HepG2 (cell line): ENCODE results near the gene PRR15L. TPM values are rescaled to one million over a fixed set of nuclear protein-coding genes. Genes with fewer than 3 reads are reported as not detected.

Experiments
- AFF4 ChIP-seq: sonication (generic); formaldehyde crosslinking; IDR thresholded peaks from 2 replicates; pipeline ENCODE4 v1.4.0; 2020; ENCODE audit warnings: missing genetic modification reagents
- ARNTL ChIP-seq: sonication (generic); formaldehyde crosslinking; IDR thresholded peaks from 2 replicates; pipeline ENCODE4 v1.4.0; 2020; ENCODE audit warnings: mild to moderate bottlenecking, missing genetic modification reagents
- DPF2 ChIP-seq: sonication (generic); formaldehyde crosslinking; IDR thresholded peaks from 2 replicates; pipeline ENCODE4 v1.4.0; 2020; ENCODE audit warnings: mild to moderate bottlenecking, low read depth, missing genetic modification reagents, borderline replicate concordance
- ELF3 ChIP-seq: IDR thresholded peaks from 2 replicates; pipeline ENCODE4 v1.6.1; 2016; ENCODE audit warnings: missing genetic modification reagents, missing compliant biosample characterization
- ESRRA ChIP-seq: sonication (generic); formaldehyde crosslinking; IDR thresholded peaks from 2 replicates; pipeline ENCODE4 v1.5.1; 2020; ENCODE audit warnings: mild to moderate bottlenecking, low read depth, missing genetic modification reagents
- GTF2F1 ChIP-seq: fragments of 150-350 bp; IDR thresholded peaks from 2 replicates; pipeline ENCODE4 v1.6.1; 2014; ENCODE audit warnings: low read length
- MAFK ChIP-seq, 2 experiments: IDR thresholded peaks in 1 of 2; conservative IDR thresholded peaks in 1 of 2; 2 replicates each; pipeline ENCODE4 v1.6.1; 2011; ENCODE audit warnings: improper control_type of control experiment in 2 of 2, low read length in 2 of 2
- POLR2G ChIP-seq: fragments of 200-400 bp; formaldehyde crosslinking; IDR thresholded peaks from 2 replicates; pipeline ENCODE4 v1.6.1; 2018; ENCODE audit warnings: mild to moderate bottlenecking, low read depth, low read length, moderate library complexity
- YY1 ChIP-seq: IDR thresholded peaks from 2 replicates; pipeline ENCODE4 v1.6.1; 2011; ENCODE audit warnings: low read length, low read depth, moderate library complexity, mild to moderate bottlenecking; ENCODE audit not compliant: insufficient read depth, insufficient replicate concordance
- ZBTB38 ChIP-seq: sonication (generic); formaldehyde crosslinking; IDR thresholded peaks from 2 replicates; pipeline ENCODE4 v1.5.1; 2020; ENCODE audit warnings: mild to moderate bottlenecking, missing genetic modification reagents
- ZNF318 ChIP-seq: sonication (generic); formaldehyde crosslinking; IDR thresholded peaks from 2 replicates; pipeline ENCODE4 v1.4.0; 2020; ENCODE audit warnings: mild to moderate bottlenecking, missing genetic modification reagents
- ZNF34 ChIP-seq: sonication (generic); formaldehyde crosslinking; IDR thresholded peaks from 2 replicates; pipeline ENCODE4 v1.4.0; 2020; ENCODE audit warnings: mild to moderate bottlenecking, missing genetic modification reagents, borderline replicate concordance
- ZNF562 ChIP-seq: sonication (generic); formaldehyde crosslinking; IDR thresholded peaks from 2 replicates; pipeline ENCODE4 v1.8.0; 2022; ENCODE audit warnings: missing genetic modification reagents, borderline replicate concordance
- ZNF572 ChIP-seq: sonication (generic); formaldehyde crosslinking; IDR thresholded peaks from 2 replicates; pipeline ENCODE4 v1.5.1; 2020; ENCODE audit warnings: mild to moderate bottlenecking, missing genetic modification reagents
- ZNF879 ChIP-seq: sonication (generic); formaldehyde crosslinking; IDR thresholded peaks from 2 replicates; pipeline ENCODE4 v1.8.1; 2023; ENCODE audit warnings: missing genetic modification reagents
- ZSCAN25 ChIP-seq: sonication (generic); formaldehyde crosslinking; IDR thresholded peaks from 2 replicates; pipeline ENCODE4 v1.8.0; 2022; ENCODE audit warnings: mild to moderate bottlenecking, missing genetic modification reagents
- polyA plus RNA-seq, 8 experiments: library from polyadenylated mRNA; depleted of rRNA in 3 of 8; stranded (reverse) in 7 of 8; unstranded in 1 of 8; fragments of >200 nt; fragmentation: Illumina TruSeq in 4 of 8; extraction: Trizol in 4 of 8; gene quantifications; 2 replicates each; pipeline versions ENCODE4 v1.2.1 to v1.2.3, GENCODE V29; 2011 to 2016; ENCODE audit warnings: low read depth in 4 of 8, missing spikeins in 1 of 8, mixed read lengths in 1 of 8; ENCODE audit not compliant: insufficient read depth in 1 of 8
- total RNA-seq, 5 experiments: library from RNA; depleted of rRNA; stranded (reverse); fragments of >200 nt; fragmentation: Illumina TruSeq; extraction: Trizol; gene quantifications; 2 replicates each; pipeline ENCODE4 v1.2.3, GENCODE V29; 2016; ENCODE audit warnings: low read depth in 1 of 5

PRR15L gene
- total and polyA plus RNA-seq, 2 of the 13 experiments (the other 11 are each of a cell fraction or from before 2014, with no cell fraction given) = 0.44 to 2.0 TPM

GRCh38 chr17:47970725-47971499, 13.2 kb upstream of the PRR15L start, which contains the start of gene CDK5RAP3 (continued):
- TF ChIP-seq YY1 = peak; percentile 45
- peak; percentile 91; the same call in 1 of the 2 replicates for TF ChIP-seq ZNF562 (CRISPR knock-in tag)
- TF ChIP-seq ZNF879 (CRISPR knock-in tag) = peak; percentile 86; the same call in 1 of the 2 replicates
- TF ChIP-seq POLR2G = peak; percentile 96
- TF ChIP-seq ZNF572 (CRISPR knock-in tag) = peak; percentile 59; the same call in 1 of the 2 replicates
- TF ChIP-seq ZBTB38 (CRISPR knock-in tag) = peak; percentile 86
- peak; percentile 94; the same call in 1 of the 2 replicates for TF ChIP-seq ZNF318 (CRISPR knock-in tag)
- peak; percentile 70 for TF ChIP-seq ELF3 (CRISPR knock-in tag)
- TF ChIP-seq AFF4 = peak; percentile 89; the same call in 1 of the 2 replicates
- TF ChIP-seq GTF2F1 = no peak
- TF ChIP-seq ARNTL (CRISPR knock-in tag) = peak; percentile 53; the same call in 1 of the 2 replicates
- peak; percentile 45; the same call in 1 of the 2 replicates for TF ChIP-seq ZNF34 (CRISPR knock-in tag)
- no peak; the same call in 1 of the 2 replicates for TF ChIP-seq DPF2 (CRISPR knock-in tag)
- no peak for TF ChIP-seq MAFK (conservative IDR thresholded peaks at IDR 0.05 in 1 of 2, IDR thresholded peaks at IDR 0.05 in 1 of 2; ENCODE audit: low read length in 2 of 2)
- TF ChIP-seq ESRRA (CRISPR knock-in tag) = peak; percentile 43; the same call in 1 of the 2 replicates
- TF ChIP-seq ZSCAN25 (CRISPR knock-in tag) = peak; percentile 63; the same call in 1 of the 2 replicates
